MM.1S (cell line): ENCODE measurements around the gene CTU1.

Experiments used
- DNase-seq: peaks from one replicate; pipeline ENCODE4 v3.0.0-alpha.2; 2015
- H2AFZ ChIP-seq: fragments of 300-600 bp; sonication (generic); 2 replicates; pipeline ENCODE4 v1.6.0; 2016; ENCODE audit warnings: antibody characterized with exemption, low read length
- H3F3A ChIP-seq: fragments of 300-600 bp; sonication (generic); 2 replicates; pipeline ENCODE4 v1.6.1; 2016; ENCODE audit warnings: mild to moderate bottlenecking, antibody characterized with exemption, low read length, moderate library complexity, mixed read lengths; ENCODE audit not compliant: insufficient read depth
- H3K27ac ChIP-seq: fragments of 300-600 bp; sonication (generic); 2 replicates; pipeline ENCODE4 v1.5.1; 2016; ENCODE audit warnings: mild to moderate bottlenecking, low read length
- H3K27me3 ChIP-seq: fragments of 300-600 bp; sonication (generic); replicated peaks from 2 replicates; pipeline ENCODE4 v1.6.0; 2016; ENCODE audit warnings: low read length; ENCODE audit not compliant: insufficient read depth
- H3K36me3 ChIP-seq: fragments of 300-600 bp; sonication (generic); replicated peaks from 2 replicates; pipeline ENCODE4 v1.6.1; 2016; ENCODE audit warnings: mild to moderate bottlenecking, low read length, mixed read lengths; ENCODE audit not compliant: insufficient read depth
- H3K4me1 ChIP-seq: fragments of 300-600 bp; sonication (generic); 2 replicates; pipeline ENCODE4 v1.6.1; 2016; ENCODE audit warnings: low read length, mixed read lengths
- H3K4me2 ChIP-seq: fragments of 300-600 bp; sonication (generic); 2 replicates; pipeline ENCODE4 v1.6.0; 2016; ENCODE audit warnings: low read depth, low read length
- H3K4me3 ChIP-seq: fragments of 300-600 bp; sonication (generic); 2 replicates; pipeline ENCODE4 v1.5.1; 2016; ENCODE audit warnings: low read length, mixed read lengths
- H3K79me2 ChIP-seq: fragments of 300-600 bp; sonication (generic); 2 replicates; pipeline ENCODE4 v1.6.1; 2016; ENCODE audit warnings: mixed run types, low read length, mixed read lengths
- H3K9ac ChIP-seq: fragments of 300-600 bp; sonication (generic); 2 replicates; pipeline ENCODE4 v1.6.1; 2016; ENCODE audit warnings: low read length, mixed read lengths
- H3K9me2 ChIP-seq: fragments of 300-600 bp; sonication (generic); replicated peaks from 2 replicates; pipeline ENCODE4 v1.6.1; 2016; ENCODE audit warnings: mild to moderate bottlenecking, low read length, mixed read lengths; ENCODE audit not compliant: insufficient read depth
- H3K9me3 ChIP-seq: fragments of 300-600 bp; sonication (generic); replicated peaks from 2 replicates; pipeline ENCODE4 v1.6.1; 2016; ENCODE audit warnings: mild to moderate bottlenecking, low read length, mixed read lengths; ENCODE audit not compliant: insufficient read depth
- H4K20me1 ChIP-seq: fragments of 300-600 bp; sonication (generic); 2 replicates; pipeline ENCODE4 v1.6.1; 2016; ENCODE audit warnings: mild to moderate bottlenecking, low read length, moderate library complexity, mixed read lengths; ENCODE audit not compliant: insufficient read depth
- CTCF ChIP-seq: fragments of 300-600 bp; sonication (generic); IDR thresholded peaks from 2 replicates; pipeline ENCODE4 v1.5.1; 2016; ENCODE audit warnings: antibody characterized with exemption, low read length, mixed read lengths
- EZH2 ChIP-seq: fragments of 300-600 bp; sonication (generic); optimal IDR thresholded peaks from 2 replicates; pipeline ENCODE3; 2017; ENCODE audit warnings: low read depth, mild to moderate bottlenecking, antibody characterized with exemption, low read length, mixed read lengths
- EZH2phosphoT487 ChIP-seq: fragments of 300-600 bp; sonication (generic); IDR thresholded peaks from 2 replicates; pipeline ENCODE4 v1.6.1; 2018; ENCODE audit warnings: antibody characterized with exemption, low read length

Gene CTU1

GRCh38 chr19:51123802-51124201 lies 15.6 kb upstream of the CTU1 start:
- Histone ChIP-seq H3K4me1 (no peaks in the 10 kb centered on the region), H3K9me2 (no peaks in the 10 kb centered on the region), H3K9me3 (no peaks in the 10 kb centered on the region), H3K4me2 (no peak overlapping the region), H3K4me3 (no peak overlapping the region), H3F3A (no peaks in the 10 kb centered on the region), H3K79me2 (no peaks in the 10 kb centered on the region), H3K9ac (no peak overlapping the region), H4K20me1 (no peaks in the 10 kb centered on the region), H3K27ac (no peak overlapping the region), H3K36me3 (no peaks in the 10 kb centered on the region), H3K27me3 (peaks cover 43% of the 10 kb centered on the region), H2AFZ (no peak overlapping the region)
- TF ChIP-seq EZH2 (no peak), CTCF (no peak)
- DNase-seq, result no peak

DNA sequence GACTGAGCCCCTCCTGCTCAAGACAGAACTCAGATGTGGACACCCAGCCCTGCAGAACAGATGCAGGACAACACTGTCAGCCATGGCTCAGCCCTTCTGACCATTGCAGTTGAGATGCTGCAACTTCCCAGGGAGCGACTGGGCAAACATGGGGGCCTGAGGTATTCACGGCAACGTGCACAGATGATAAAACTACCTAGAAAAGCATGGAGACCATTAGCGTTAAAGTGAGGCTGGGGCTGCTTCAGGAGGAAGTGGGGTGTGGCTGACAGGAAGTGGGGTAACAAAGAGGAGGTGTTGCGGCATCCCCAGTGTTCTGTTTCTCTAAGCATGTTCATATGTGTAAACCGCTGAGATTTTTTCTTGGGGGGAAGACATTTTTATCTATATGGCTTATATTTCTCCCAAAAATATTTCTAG lies 15.2 kb upstream of the CTU1 start:
- TF ChIP-seq CTCF (no peak), EZH2 (no peak), EZH2phosphoT487 (no peak)
- H3K36me3 ChIP-seq, result no peaks in the 10 kb centered on the region
- H3K79me2 ChIP-seq, result no peaks in the 10 kb centered on the region
- DNase-seq, result no peak
- no peak overlapping the region for H3K9ac ChIP-seq
- H2AFZ ChIP-seq, result no peak overlapping the region
- no peaks in the 10 kb centered on the region for H3F3A ChIP-seq
- H3K4me2 ChIP-seq, result no peak overlapping the region
- no peaks in the 10 kb centered on the region for H3K9me2 ChIP-seq
- peaks cover 40% of the 10 kb centered on the region for H3K27me3 ChIP-seq
- H3K4me1 ChIP-seq, result no peaks in the 10 kb centered on the region
- H4K20me1 ChIP-seq, result no peaks in the 10 kb centered on the region
- H3K4me3 ChIP-seq, result no peak overlapping the region
- no peaks in the 10 kb centered on the region for H3K9me3 ChIP-seq
- no peak overlapping the region for H3K27ac ChIP-seq

- Histone ChIP-seq H2AFZ (no peak overlapping the region), H3K4me1 (no peaks in the 10 kb centered on the region), H3K36me3 (no peaks in the 10 kb centered on the region)
These were observed 14.1 kb upstream of the CTU1 start for GRCh38 chr19:51122112-51122981.

More at GRCh38 chr19:51122112-51122981, 14.1 kb upstream of the CTU1 start:
- H4K20me1 ChIP-seq, result no peaks in the 10 kb centered on the region
- H3K27me3 ChIP-seq, result peaks cover 48% of the 10 kb centered on the region
- H3F3A ChIP-seq, result no peaks in the 10 kb centered on the region
- no peaks in the 10 kb centered on the region for H3K9me2 ChIP-seq
- H3K9ac ChIP-seq, result no peak overlapping the region
- H3K4me2 ChIP-seq, result no peak overlapping the region
- no peaks in the 10 kb centered on the region for H3K9me3 ChIP-seq
- TF ChIP-seq EZH2 (no peak), CTCF (no peak), EZH2phosphoT487 (no peak)
- no peak overlapping the region for H3K4me3 ChIP-seq
- no peaks in the 10 kb centered on the region for H3K79me2 ChIP-seq
- no peak for DNase-seq
- H3K27ac ChIP-seq, result no peak overlapping the region
